GM23338 (cell line): ENCODE results near the gene STRIP1. TPM values are rescaled to one million over a fixed set of nuclear protein-coding genes. Genes with fewer than 3 reads are reported as not detected.

ENCODE experiments used
- ATAC-seq: fragments of 200-7000 bp; cut with Tn5 transposase; 3 replicates; pipeline ENCODE4 v1.9.1; 2020
- DNase-seq: peaks from one replicate; pipeline ENCODE4 v3.0.0-alpha.2; 2015; ENCODE audit warnings: low spot score
- H2AFZ ChIP-seq: fragments of 200-600 bp; sonication (generic); 2 replicates; pipeline ENCODE4 v1.8.0; 2016; ENCODE audit warnings: antibody characterized with exemption, mild to moderate bottlenecking, moderate library complexity
- H3F3A ChIP-seq: fragments of 200-600 bp; sonication (generic); replicated peaks from 2 replicates; pipeline ENCODE4 v1.8.0; 2017; ENCODE audit warnings: antibody characterized with exemption, mixed run types, low read depth
- H3K27ac ChIP-seq: fragments of 200-600 bp; sonication (generic); 2 replicates; pipeline ENCODE4 v1.6.1; 2016; ENCODE audit warnings: low read depth
- H3K27me3 ChIP-seq: fragments of 200-600 bp; sonication (generic); 2 replicates; pipeline ENCODE4 v1.8.0; 2016; ENCODE audit warnings: mild to moderate bottlenecking, mixed run types, moderate library complexity; ENCODE audit not compliant: insufficient read depth
- H3K36me3 ChIP-seq: fragments of 200-600 bp; sonication (generic); 2 replicates; pipeline ENCODE4 v1.8.0; 2016; ENCODE audit warnings: mild to moderate bottlenecking; ENCODE audit not compliant: insufficient read depth
- H3K4me1 ChIP-seq: fragments of 200-600 bp; sonication (generic); 2 replicates; pipeline ENCODE4 v1.8.0; 2016; ENCODE audit warnings: mild to moderate bottlenecking, moderate library complexity; ENCODE audit not compliant: insufficient read depth
- H3K4me2 ChIP-seq: fragments of 200-600 bp; sonication (generic); 2 replicates; pipeline ENCODE4 v1.7.1; 2017; ENCODE audit warnings: mixed run types
- H3K4me3 ChIP-seq: fragments of 200-600 bp; sonication (generic); 2 replicates; pipeline ENCODE4 v1.6.1; 2016; ENCODE audit warnings: mixed run types
- H3K79me2 ChIP-seq: fragments of 200-600 bp; sonication (generic); replicated peaks from 2 replicates; pipeline ENCODE4 v1.8.0; 2017; ENCODE audit warnings: mild to moderate bottlenecking; ENCODE audit not compliant: insufficient read depth
- H3K9me2 ChIP-seq: fragments of 200-600 bp; sonication (generic); 2 replicates; pipeline ENCODE4 v1.8.0; 2017; ENCODE audit not compliant: insufficient read depth
- H4K20me1 ChIP-seq: fragments of 200-600 bp; sonication (generic); replicated peaks from 2 replicates; pipeline ENCODE4 v1.8.0; 2017; ENCODE audit warnings: mild to moderate bottlenecking; ENCODE audit not compliant: insufficient read depth
- H3K27ac Mint-ChIP-seq: 2 replicates; pipeline ENCODE4 v1.8.0; 2020; ENCODE audit warnings: inconsistent platforms, mild to moderate bottlenecking, moderate library complexity, mixed read lengths
- H3K27me3 Mint-ChIP-seq: 3 replicates; pipeline ENCODE4 v1.8.0; 2022; ENCODE audit warnings: low read depth, mild to moderate bottlenecking, moderate library complexity, mixed read lengths, inconsistent platforms; ENCODE audit not compliant: insufficient read depth, poor library complexity
- H3K36me3 Mint-ChIP-seq: 3 replicates; pipeline ENCODE4 v1.8.0; 2021; ENCODE audit warnings: low read depth, mild to moderate bottlenecking, inconsistent platforms, moderate library complexity, mixed read lengths
- H3K4me1 Mint-ChIP-seq: 3 replicates; pipeline ENCODE4 v1.8.0; 2020; ENCODE audit warnings: mild to moderate bottlenecking, inconsistent platforms, mixed read lengths
- H3K4me3 Mint-ChIP-seq: 3 replicates; pipeline ENCODE4 v1.8.0; 2021; ENCODE audit warnings: moderate library complexity, mild to moderate bottlenecking, inconsistent platforms, mixed read lengths
- H3K9me3 Mint-ChIP-seq: 3 replicates; pipeline ENCODE4 v1.8.0; 2020; ENCODE audit warnings: moderate library complexity, mild to moderate bottlenecking, inconsistent platforms, mixed read lengths
- CREB1 ChIP-seq: fragments of 250-450 bp; sonication (Bioruptor Pico); IDR thresholded peaks from 2 replicates; pipeline ENCODE4 v1.5.0; 2020; ENCODE audit warnings: low read depth, mild to moderate bottlenecking, moderate library complexity
- EZH2phosphoT487 ChIP-seq: fragments of 200-600 bp; sonication (generic); IDR thresholded peaks from one replicate; pipeline ENCODE4 v1.8.1; 2018; ENCODE audit warnings: antibody characterized with exemption; ENCODE audit not compliant: unreplicated experiment
- POLR2AphosphoS5 ChIP-seq: IDR thresholded peaks from 2 replicates; pipeline ENCODE4 v1.6.1; 2016; ENCODE audit warnings: antibody characterized with exemption, low read depth
- STAT1 ChIP-seq: IDR thresholded peaks from one replicate; pipeline ENCODE4 v1.6.1; 2016; ENCODE audit warnings: antibody characterized with exemption; ENCODE audit not compliant: unreplicated experiment
- ZNF331 ChIP-seq: fragments of 250-450 bp; sonication (Bioruptor Pico); IDR thresholded peaks from 2 replicates; pipeline ENCODE4 v1.5.0; 2020; ENCODE audit warnings: low read depth, mild to moderate bottlenecking, moderate library complexity
- polyA plus RNA-seq: library from polyadenylated mRNA; unstranded; fragments of >200 nt; fragmentation: Nextera tagmentation; extraction: Ambion mirVana; gene quantifications from 2 replicates; pipeline ENCODE4 v1.2.1, GENCODE V29; 2016
- total RNA-seq: library from RNA; depleted of rRNA; stranded (reverse); fragments of >200 nt; shearing (Covaris generic); gene quantifications from 2 replicates; pipeline ENCODE4 v1.2.3, GENCODE V29; 2014
- TF ChIP-seq, protein P1 (sequence below): IDR thresholded peaks from 2 replicates; pipeline ENCODE4 v1.6.1; 2016; ENCODE audit warnings: antibody characterized with exemption
- TF ChIP-seq, protein P2 (sequence below): fragments of 250-450 bp; sonication (Bioruptor Pico); IDR thresholded peaks from 2 replicates; pipeline ENCODE4 v1.5.0; 2020; ENCODE audit warnings: mild to moderate bottlenecking, moderate library complexity
- TF ChIP-seq, protein P3 (sequence below): IDR thresholded peaks from one replicate; pipeline ENCODE4 v1.6.1; 2018; ENCODE audit warnings: antibody characterized with exemption; ENCODE audit not compliant: unreplicated experiment

Gene STRIP1
- total and polyA plus RNA-seq, 2 experiments from 2014 or later = 17.2 to 50.6 TPM

- Histone ChIP-seq H3K9me2 (no peaks in the 10 kb centered on the region), H3K79me2 (peaks cover 52% of the 10 kb centered on the region), H3K36me3 (peaks cover 15% of the 10 kb centered on the region; the same call in 1 of the 2 replicates), H3K4me3 (no peak overlapping the region), H3K27me3 (no peaks in the 10 kb centered on the region), H2AFZ (no peak overlapping the region), H3K4me1 (peaks cover 53% of the 10 kb centered on the region), H3F3A (no peaks in the 10 kb centered on the region), H4K20me1 (peaks cover 15% of the 10 kb centered on the region; the same call in 1 of the 2 replicates), H3K27ac (no peak overlapping the region), H3K4me2 (0 out of 2 replicates have a peak overlapping the region, but pooled peaks have one; percentile 18)
- H3K4me3 Mint-ChIP-seq = peak overlapping the region; percentile 29; the same call in 1 of the 3 replicates
- ATAC-seq = no peak
- peaks cover 60% of the 10 kb centered on the region for H3K4me1 Mint-ChIP-seq
- peaks cover 24% of the 10 kb centered on the region for H3K36me3 Mint-ChIP-seq
- no peak for DNase-seq
- TF ChIP-seq STAT1 (no peak), ZNF331 (CRISPR knock-in tag) (no peak)
- H3K9me3 Mint-ChIP-seq = no peaks in the 10 kb centered on the region
- no peaks in the 10 kb centered on the region for H3K27me3 Mint-ChIP-seq
- no peak overlapping the region; the same call in 1 of the 2 replicates for H3K27ac Mint-ChIP-seq
Measured at GRCh38 chr1:110006516-110006915, 27.9 kb upstream of the STRIP1 start.

- DNase-seq = peak; percentile 14
- Histone ChIP-seq H2AFZ (no peak overlapping the region), H3K9me2 (no peaks in the 10 kb centered on the region), H3F3A (no peaks in the 10 kb centered on the region), H3K27ac (no peak overlapping the region), H3K4me1 (peaks cover 49% of the 10 kb centered on the region), H3K36me3 (peaks cover 21% of the 10 kb centered on the region), H3K4me2 (peak overlapping the region; percentile 18; the same call in 1 of the 2 replicates), H4K20me1 (peaks cover 15% of the 10 kb centered on the region; the same call in 1 of the 2 replicates), H3K4me3 (no peak overlapping the region), H3K79me2 (peaks cover 50% of the 10 kb centered on the region), H3K27me3 (no peaks in the 10 kb centered on the region)
- Mint-ChIP-seq H3K4me1 (peaks cover 57% of the 10 kb centered on the region), H3K4me3 (peak overlapping the region; percentile 22; the same call in 1 of the 3 replicates), H3K27me3 (no peaks in the 10 kb centered on the region), H3K27ac (peak overlapping the region; percentile 79), H3K36me3 (peaks cover 31% of the 10 kb centered on the region), H3K9me3 (no peaks in the 10 kb centered on the region)
- peak; percentile 56 for ATAC-seq
- TF ChIP-seq, protein P1, sequence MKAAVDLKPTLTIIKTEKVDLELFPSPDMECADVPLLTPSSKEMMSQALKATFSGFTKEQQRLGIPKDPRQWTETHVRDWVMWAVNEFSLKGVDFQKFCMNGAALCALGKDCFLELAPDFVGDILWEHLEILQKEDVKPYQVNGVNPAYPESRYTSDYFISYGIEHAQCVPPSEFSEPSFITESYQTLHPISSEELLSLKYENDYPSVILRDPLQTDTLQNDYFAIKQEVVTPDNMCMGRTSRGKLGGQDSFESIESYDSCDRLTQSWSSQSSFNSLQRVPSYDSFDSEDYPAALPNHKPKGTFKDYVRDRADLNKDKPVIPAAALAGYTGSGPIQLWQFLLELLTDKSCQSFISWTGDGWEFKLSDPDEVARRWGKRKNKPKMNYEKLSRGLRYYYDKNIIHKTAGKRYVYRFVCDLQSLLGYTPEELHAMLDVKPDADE = no peak
- no peak for TF ChIP-seq POLR2AphosphoS5
- TF ChIP-seq STAT1 = no peak
- no peak for TF ChIP-seq EZH2phosphoT487
- no peak for TF ChIP-seq CREB1 (CRISPR knock-in tag)
- TF ChIP-seq, protein P2, sequence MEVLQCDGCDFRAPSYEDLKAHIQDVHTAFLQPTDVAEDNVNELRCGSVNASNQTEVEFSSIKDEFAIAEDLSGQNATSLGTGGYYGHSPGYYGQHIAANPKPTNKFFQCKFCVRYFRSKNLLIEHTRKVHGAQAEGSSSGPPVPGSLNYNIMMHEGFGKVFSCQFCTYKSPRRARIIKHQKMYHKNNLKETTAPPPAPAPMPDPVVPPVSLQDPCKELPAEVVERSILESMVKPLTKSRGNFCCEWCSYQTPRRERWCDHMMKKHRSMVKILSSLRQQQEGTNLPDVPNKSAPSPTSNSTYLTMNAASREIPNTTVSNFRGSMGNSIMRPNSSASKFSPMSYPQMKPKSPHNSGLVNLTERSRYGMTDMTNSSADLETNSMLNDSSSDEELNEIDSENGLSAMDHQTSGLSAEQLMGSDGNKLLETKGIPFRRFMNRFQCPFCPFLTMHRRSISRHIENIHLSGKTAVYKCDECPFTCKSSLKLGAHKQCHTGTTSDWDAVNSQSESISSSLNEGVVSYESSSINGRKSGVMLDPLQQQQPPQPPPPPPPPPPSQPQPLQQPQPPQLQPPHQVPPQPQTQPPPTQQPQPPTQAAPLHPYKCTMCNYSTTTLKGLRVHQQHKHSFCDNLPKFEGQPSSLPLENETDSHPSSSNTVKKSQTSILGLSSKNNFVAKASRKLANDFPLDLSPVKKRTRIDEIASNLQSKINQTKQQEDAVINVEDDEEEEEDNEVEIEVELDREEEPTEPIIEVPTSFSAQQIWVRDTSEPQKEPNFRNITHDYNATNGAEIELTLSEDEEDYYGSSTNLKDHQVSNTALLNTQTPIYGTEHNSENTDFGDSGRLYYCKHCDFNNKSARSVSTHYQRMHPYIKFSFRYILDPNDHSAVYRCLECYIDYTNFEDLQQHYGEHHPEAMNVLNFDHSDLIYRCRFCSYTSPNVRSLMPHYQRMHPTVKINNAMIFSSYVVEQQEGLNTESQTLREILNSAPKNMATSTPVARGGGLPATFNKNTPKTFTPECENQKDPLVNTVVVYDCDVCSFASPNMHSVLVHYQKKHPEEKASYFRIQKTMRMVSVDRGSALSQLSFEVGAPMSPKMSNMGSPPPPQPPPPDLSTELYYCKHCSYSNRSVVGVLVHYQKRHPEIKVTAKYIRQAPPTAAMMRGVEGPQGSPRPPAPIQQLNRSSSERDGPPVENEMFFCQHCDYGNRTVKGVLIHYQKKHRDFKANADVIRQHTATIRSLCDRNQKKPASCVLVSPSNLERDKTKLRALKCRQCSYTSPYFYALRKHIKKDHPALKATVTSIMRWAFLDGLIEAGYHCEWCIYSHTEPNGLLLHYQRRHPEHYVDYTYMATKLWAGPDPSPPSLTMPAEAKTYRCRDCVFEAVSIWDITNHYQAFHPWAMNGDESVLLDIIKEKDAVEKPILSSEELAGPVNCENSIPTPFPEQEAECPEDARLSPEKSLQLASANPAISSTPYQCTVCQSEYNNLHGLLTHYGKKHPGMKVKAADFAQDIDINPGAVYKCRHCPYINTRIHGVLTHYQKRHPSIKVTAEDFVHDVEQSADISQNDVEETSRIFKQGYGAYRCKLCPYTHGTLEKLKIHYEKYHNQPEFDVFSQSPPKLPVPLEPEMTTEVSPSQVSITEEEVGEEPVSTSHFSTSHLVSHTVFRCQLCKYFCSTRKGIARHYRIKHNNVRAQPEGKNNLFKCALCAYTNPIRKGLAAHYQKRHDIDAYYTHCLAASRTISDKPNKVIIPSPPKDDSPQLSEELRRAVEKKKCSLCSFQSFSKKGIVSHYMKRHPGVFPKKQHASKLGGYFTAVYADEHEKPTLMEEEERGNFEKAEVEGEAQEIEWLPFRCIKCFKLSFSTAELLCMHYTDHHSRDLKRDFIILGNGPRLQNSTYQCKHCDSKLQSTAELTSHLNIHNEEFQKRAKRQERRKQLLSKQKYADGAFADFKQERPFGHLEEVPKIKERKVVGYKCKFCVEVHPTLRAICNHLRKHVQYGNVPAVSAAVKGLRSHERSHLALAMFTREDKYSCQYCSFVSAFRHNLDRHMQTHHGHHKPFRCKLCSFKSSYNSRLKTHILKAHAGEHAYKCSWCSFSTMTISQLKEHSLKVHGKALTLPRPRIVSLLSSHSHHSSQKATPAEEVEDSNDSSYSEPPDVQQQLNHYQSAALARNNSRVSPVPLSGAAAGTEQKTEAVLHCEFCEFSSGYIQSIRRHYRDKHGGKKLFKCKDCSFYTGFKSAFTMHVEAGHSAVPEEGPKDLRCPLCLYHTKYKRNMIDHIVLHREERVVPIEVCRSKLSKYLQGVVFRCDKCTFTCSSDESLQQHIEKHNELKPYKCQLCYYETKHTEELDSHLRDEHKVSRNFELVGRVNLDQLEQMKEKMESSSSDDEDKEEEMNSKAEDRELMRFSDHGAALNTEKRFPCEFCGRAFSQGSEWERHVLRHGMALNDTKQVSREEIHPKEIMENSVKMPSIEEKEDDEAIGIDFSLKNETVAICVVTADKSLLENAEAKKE (CRISPR knock-in tag) = no peak
- TF ChIP-seq, protein P3, sequence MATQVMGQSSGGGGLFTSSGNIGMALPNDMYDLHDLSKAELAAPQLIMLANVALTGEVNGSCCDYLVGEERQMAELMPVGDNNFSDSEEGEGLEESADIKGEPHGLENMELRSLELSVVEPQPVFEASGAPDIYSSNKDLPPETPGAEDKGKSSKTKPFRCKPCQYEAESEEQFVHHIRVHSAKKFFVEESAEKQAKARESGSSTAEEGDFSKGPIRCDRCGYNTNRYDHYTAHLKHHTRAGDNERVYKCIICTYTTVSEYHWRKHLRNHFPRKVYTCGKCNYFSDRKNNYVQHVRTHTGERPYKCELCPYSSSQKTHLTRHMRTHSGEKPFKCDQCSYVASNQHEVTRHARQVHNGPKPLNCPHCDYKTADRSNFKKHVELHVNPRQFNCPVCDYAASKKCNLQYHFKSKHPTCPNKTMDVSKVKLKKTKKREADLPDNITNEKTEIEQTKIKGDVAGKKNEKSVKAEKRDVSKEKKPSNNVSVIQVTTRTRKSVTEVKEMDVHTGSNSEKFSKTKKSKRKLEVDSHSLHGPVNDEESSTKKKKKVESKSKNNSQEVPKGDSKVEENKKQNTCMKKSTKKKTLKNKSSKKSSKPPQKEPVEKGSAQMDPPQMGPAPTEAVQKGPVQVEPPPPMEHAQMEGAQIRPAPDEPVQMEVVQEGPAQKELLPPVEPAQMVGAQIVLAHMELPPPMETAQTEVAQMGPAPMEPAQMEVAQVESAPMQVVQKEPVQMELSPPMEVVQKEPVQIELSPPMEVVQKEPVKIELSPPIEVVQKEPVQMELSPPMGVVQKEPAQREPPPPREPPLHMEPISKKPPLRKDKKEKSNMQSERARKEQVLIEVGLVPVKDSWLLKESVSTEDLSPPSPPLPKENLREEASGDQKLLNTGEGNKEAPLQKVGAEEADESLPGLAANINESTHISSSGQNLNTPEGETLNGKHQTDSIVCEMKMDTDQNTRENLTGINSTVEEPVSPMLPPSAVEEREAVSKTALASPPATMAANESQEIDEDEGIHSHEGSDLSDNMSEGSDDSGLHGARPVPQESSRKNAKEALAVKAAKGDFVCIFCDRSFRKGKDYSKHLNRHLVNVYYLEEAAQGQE = no peak
- no peak for TF ChIP-seq ZNF331 (CRISPR knock-in tag)
Measured at GRCh38 chr1:110007046-110007830, 27.2 kb upstream of the STRIP1 start.
